ENCODE results near the gene SHD. TPM values are rescaled to one million over a fixed set of nuclear protein-coding genes. Genes with fewer than 3 reads are reported as not detected.
A peak's percentile ranks its signal among the peaks of the same experiment; 100 is the strongest.

The SHD gene
- total RNA-seq, 1 donor from 2014 or later, result not detected

DNA sequence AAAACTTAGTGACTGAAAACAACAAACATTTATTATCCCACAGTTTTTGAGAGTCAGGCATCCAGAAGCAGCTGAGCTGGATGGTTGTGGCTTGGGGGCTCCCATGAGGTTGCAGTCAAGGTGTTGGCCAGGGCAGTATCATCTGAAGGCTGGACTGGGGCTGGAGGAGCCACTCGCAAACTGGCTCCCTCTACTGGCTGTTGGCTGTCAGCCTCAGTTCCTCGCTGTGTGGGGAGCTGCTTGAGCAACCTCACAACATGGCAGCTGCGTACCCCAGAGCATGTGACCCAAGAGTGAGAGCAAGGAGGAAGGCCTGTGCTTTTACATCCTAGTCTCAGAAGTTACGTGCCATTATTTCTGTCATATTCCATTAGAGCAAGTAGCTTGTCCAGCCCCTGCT, 22.5 kb upstream of the SHD start:
- H3K27me3 ChIP-seq (ENCODE audit: control insufficient read depth, insufficient read depth, low read length), result no peaks in the 10 kb centered on the region
- no peak overlapping the region for H3K4me3 ChIP-seq (ENCODE audit: low read depth, low read length)
- DNase-seq (ENCODE audit: low read depth), result no peak
- H3K36me3 ChIP-seq (ENCODE audit: control insufficient read depth, insufficient read depth, low read length), result peaks cover 5% of the 10 kb centered on the region
- TF ChIP-seq, protein P1, sequence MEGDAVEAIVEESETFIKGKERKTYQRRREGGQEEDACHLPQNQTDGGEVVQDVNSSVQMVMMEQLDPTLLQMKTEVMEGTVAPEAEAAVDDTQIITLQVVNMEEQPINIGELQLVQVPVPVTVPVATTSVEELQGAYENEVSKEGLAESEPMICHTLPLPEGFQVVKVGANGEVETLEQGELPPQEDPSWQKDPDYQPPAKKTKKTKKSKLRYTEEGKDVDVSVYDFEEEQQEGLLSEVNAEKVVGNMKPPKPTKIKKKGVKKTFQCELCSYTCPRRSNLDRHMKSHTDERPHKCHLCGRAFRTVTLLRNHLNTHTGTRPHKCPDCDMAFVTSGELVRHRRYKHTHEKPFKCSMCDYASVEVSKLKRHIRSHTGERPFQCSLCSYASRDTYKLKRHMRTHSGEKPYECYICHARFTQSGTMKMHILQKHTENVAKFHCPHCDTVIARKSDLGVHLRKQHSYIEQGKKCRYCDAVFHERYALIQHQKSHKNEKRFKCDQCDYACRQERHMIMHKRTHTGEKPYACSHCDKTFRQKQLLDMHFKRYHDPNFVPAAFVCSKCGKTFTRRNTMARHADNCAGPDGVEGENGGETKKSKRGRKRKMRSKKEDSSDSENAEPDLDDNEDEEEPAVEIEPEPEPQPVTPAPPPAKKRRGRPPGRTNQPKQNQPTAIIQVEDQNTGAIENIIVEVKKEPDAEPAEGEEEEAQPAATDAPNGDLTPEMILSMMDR (IDR thresholded peaks at IDR 0.05; ENCODE audit: insufficient read depth, low read length, poor library complexity, severe bottlenecking), result peak; percentile 16

- DNase-seq (ENCODE audit: low read depth), result no peak
- TF ChIP-seq, protein P1 (IDR thresholded peaks at IDR 0.05; ENCODE audit: insufficient read depth, low read length, poor library complexity, severe bottlenecking), result no peak
- H3K36me3 ChIP-seq (ENCODE audit: control insufficient read depth, insufficient read depth, low read length), result peaks cover 5% of the 10 kb centered on the region
- H3K4me3 ChIP-seq (ENCODE audit: low read depth, low read length), result no peak overlapping the region
- H3K27me3 ChIP-seq (ENCODE audit: control insufficient read depth, insufficient read depth, low read length), result no peaks in the 10 kb centered on the region
These were observed 22.0 kb upstream of the SHD start for GRCh38 chr19:4257025-4257424.

DNA sequence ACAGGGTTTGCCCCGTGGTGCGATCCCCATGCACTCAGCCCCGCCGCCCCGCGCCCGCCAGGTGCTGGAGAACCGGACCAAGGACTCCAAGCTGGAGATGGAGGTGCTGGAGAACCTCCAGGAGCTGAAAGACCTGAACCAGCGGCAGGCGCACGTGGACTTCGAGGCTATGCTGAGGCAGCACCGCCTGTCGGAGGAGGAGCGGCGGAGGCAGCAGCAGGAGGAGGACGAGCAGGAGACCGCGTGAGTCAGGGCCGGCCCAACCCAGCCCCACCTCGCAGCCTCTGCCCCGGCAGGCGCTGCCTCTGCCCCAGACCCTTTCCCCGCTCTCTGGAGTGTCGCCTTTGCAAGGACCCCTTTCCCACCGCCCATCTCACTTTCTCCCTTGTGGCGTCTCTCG, 20.9 kb upstream of the SHD start:
- TF ChIP-seq, protein P1 (IDR thresholded peaks at IDR 0.05; ENCODE audit: insufficient read depth, low read length, poor library complexity, severe bottlenecking), result no peak
- no peak for DNase-seq (ENCODE audit: low read depth)
- H3K36me3 ChIP-seq (ENCODE audit: control insufficient read depth, insufficient read depth, low read length), result peaks cover 5% of the 10 kb centered on the region
- H3K4me3 ChIP-seq (ENCODE audit: low read depth, low read length), result no peak overlapping the region
- no peaks in the 10 kb centered on the region for H3K27me3 ChIP-seq (ENCODE audit: control insufficient read depth, insufficient read depth, low read length)

GRCh38 chr19:4260613-4261191, 18.4 kb upstream of the SHD start:
- no peak for DNase-seq (ENCODE audit: low read depth)
- TF ChIP-seq, protein P1 (IDR thresholded peaks at IDR 0.05; ENCODE audit: insufficient read depth, low read length, poor library complexity, severe bottlenecking), result no peak

GRCh38 chr19:4264812-4265211, 14.3 kb upstream of the SHD start:
- DNase-seq (ENCODE audit: low read depth), result no peak
- Histone ChIP-seq H3K27me3 (ENCODE audit: control insufficient read depth, insufficient read depth, low read length) (no peaks in the 10 kb centered on the region), H3K36me3 (ENCODE audit: control insufficient read depth, insufficient read depth, low read length) (peaks cover 2% of the 10 kb centered on the region), H3K4me3 (ENCODE audit: low read depth, low read length) (no peak overlapping the region)
- TF ChIP-seq, protein P1 (IDR thresholded peaks at IDR 0.05; ENCODE audit: insufficient read depth, low read length, poor library complexity, severe bottlenecking), result no peak

More at GRCh38 chr19:4260613-4261191, 18.4 kb upstream of the SHD start:
- Histone ChIP-seq H3K27me3 (ENCODE audit: control insufficient read depth, insufficient read depth, low read length) (no peaks in the 10 kb centered on the region), H3K36me3 (ENCODE audit: control insufficient read depth, insufficient read depth, low read length) (peaks cover 2% of the 10 kb centered on the region), H3K4me3 (ENCODE audit: low read depth, low read length) (no peak overlapping the region)
